DMS 273 (cell line): Measurements from ENCODE around the gene CIITA.
"Not testable (repeated sequence)": the region's sequence is repeated elsewhere in the genome, so short reads cannot be mapped to it uniquely, and the experiment has no call there.

Source experiments
- DNase-seq: peaks from one replicate; lab custom pipeline; 2025; ENCODE audit not compliant: unreplicated experiment; lab: John Stamatoyannopoulos, UW

Gene CIITA

GRCh38 chr16:10947211-10947787 is 70.3 kb downstream of the CIITA start:
- no peak for DNase-seq

- peak; percentile 19 for DNase-seq
These were observed 72.5 kb downstream of the CIITA start for GRCh38 chr16:10949424-10949970.

- DNase-seq, result no peak
These were observed 73.4 kb downstream of the CIITA start for GRCh38 chr16:10950393-10950792.

- peak; percentile 50 for DNase-seq
These were observed 74.0 kb downstream of the CIITA start for GRCh38 chr16:10951026-10951425.

- no peak for DNase-seq
These were observed 77.9 kb downstream of the CIITA start for GRCh38 chr16:10954903-10955302.

- DNase-seq, result no peak
These were observed 80.9 kb downstream of the CIITA start for GRCh38 chr16:10957771-10958482.

- DNase-seq, result no peak
These were observed 82.2 kb downstream of the CIITA start for GRCh38 chr16:10959161-10959560.

- no peak for DNase-seq
These were observed 84.2 kb downstream of the CIITA start for GRCh38 chr16:10961231-10961630.

- peak; percentile 89 for DNase-seq
These were observed 87.3 kb downstream of the CIITA start for GRCh38 chr16:10964039-10964890.

- no peak for DNase-seq
These were observed 87.9 kb downstream of the CIITA start for GRCh38 chr16:10964891-10965326.

GRCh38 chr16:10965440-10966061 is 88.5 kb downstream of the CIITA start:
- DNase-seq, result no peak

GRCh38 chr16:10966129-10966528 is 89.1 kb downstream of the CIITA start:
- no peak for DNase-seq

GRCh38 chr16:10966559-10966958 is 89.6 kb downstream of the CIITA start:
- DNase-seq, result not testable (repeated sequence)

GRCh38 chr16:10967986-10968385 is 91.0 kb downstream of the CIITA start:
- no peak for DNase-seq

GRCh38 chr16:10968498-10968897 is 91.5 kb downstream of the CIITA start:
- DNase-seq, result no peak

GRCh38 chr16:10969615-10970014 is 92.6 kb downstream of the CIITA start:
- no peak for DNase-seq

- no peak for DNase-seq
These were observed 93.1 kb downstream of the CIITA start for GRCh38 chr16:10970065-10970464.

GRCh38 chr16:10971560-10971961 is 94.6 kb downstream of the CIITA start:
- DNase-seq, result peak; percentile 86

- no peak for DNase-seq
These were observed 95.3 kb downstream of the CIITA start for GRCh38 chr16:10972108-10972818.

- DNase-seq, result no peak
These were observed 95.9 kb downstream of the CIITA start for GRCh38 chr16:10972819-10973464.
